Body of pancreas (tissue), 4 donors: ENCODE measurements around the gene HOXC6.

Experiments
- CTCF ChIP-seq, 7 experiments: fragments of 450-650 bp in 4 of 7; fragments of 200-600 bp in 3 of 7; sonication (generic) in 3 of 7; IDR thresholded peaks; one replicate each; pipeline ENCODE4 v1.5.1; 2016 to 2019; ENCODE audit warnings: antibody characterized with exemption in 7 of 7
- POLR2A ChIP-seq, 3 donors: fragments of 450-650 bp; IDR thresholded peaks; one replicate each; pipeline ENCODE4 v1.6.1; 2016; ENCODE audit warnings: antibody characterized with exemption in 3 of 3, mild to moderate bottlenecking in 2 of 3

- TF ChIP-seq CTCF (IDR thresholded peaks at IDR 0.05): no peak
- no peak for TF ChIP-seq POLR2A (IDR thresholded peaks at IDR 0.05)
These were observed 12.2 kb upstream of the HOXC6 start for GRCh38 chr12:54016051-54016450.
